ENCODE results near the gene SDR42E2. TPM values are rescaled to one million over a fixed set of nuclear protein-coding genes. Genes with fewer than 3 reads are reported as not detected.

The SDR42E2 gene
- total RNA-seq, 4 donors from 2014 or later: not detected

GRCh38 chr16:22188267-22188594, 25.9 kb downstream of the SDR42E2 start:
- Histone ChIP-seq H3K4me3 (no peak overlapping the region), H3K9me3 (no peaks in the 10 kb centered on the region), H3K4me1 (peaks cover 0 to 40% (median 11%) of the 10 kb centered on the region in 3 donors), H3K27me3 (no peaks in the 10 kb centered on the region), H3K27ac (peak overlapping the region in 3 of 4 donors; percentile 91 to 98 (median 95)), H3K36me3 (no peaks in the 10 kb centered on the region)
- TF ChIP-seq CTCF (IDR thresholded peaks at IDR 0.05): no peak
- TF ChIP-seq EP300 (IDR thresholded peaks at IDR 0.05): no peak
- no peak for TF ChIP-seq POLR2A (IDR thresholded peaks at IDR 0.05)
- no peak for TF ChIP-seq POLR2AphosphoS5 (IDR thresholded peaks at IDR 0.05)
- no peak for ATAC-seq
- 73 to 79% methylated on average over 2 of the region's 2 CpGs for WGBS, 2 donors (ENCODE audit: low coverage in 1 of 2)

GRCh38 chr16:22188595-22189442, 26.5 kb downstream of the SDR42E2 start:
- peak overlapping the region in 3 of 4 donors; percentile 91 to 98 (median 95) for H3K27ac ChIP-seq
- no peak overlapping the region for H3K4me3 ChIP-seq
- no peaks in the 10 kb centered on the region for H3K36me3 ChIP-seq
- peaks cover 0 to 44% (median 11%) of the 10 kb centered on the region in 3 donors for H3K4me1 ChIP-seq
- no peaks in the 10 kb centered on the region for H3K27me3 ChIP-seq
- H3K9me3 ChIP-seq: no peaks in the 10 kb centered on the region
- TF ChIP-seq CTCF (IDR thresholded peaks at IDR 0.05) (peak in 3 of 4 experiments; percentile 82 to 90 (median 83)), POLR2A (IDR thresholded peaks at IDR 0.05) (no peak), POLR2AphosphoS5 (IDR thresholded peaks at IDR 0.05) (no peak), EP300 (IDR thresholded peaks at IDR 0.05) (no peak)
- no peak for ATAC-seq
- WGBS, 2 donors (ENCODE audit: low coverage in 1 of 2): 24 to 28% methylated on average over 2 to 6 of the region's 8 CpGs

GRCh38 chr16:22189473-22190080, 27.3 kb downstream of the SDR42E2 start:
- Histone ChIP-seq H3K4me1 (peaks cover 0 to 44% (median 11%) of the 10 kb centered on the region in 3 donors), H3K36me3 (no peaks in the 10 kb centered on the region), H3K4me3 (peak overlapping the region; percentile 52 to 87), H3K27me3 (no peaks in the 10 kb centered on the region), H3K27ac (peak overlapping the region; percentile 36 to 98 (median 93)), H3K9me3 (no peaks in the 10 kb centered on the region)
- no peak for ATAC-seq
- 0 to 3% methylated on average over 1 to 8 of the region's 18 CpGs for WGBS, 2 donors (ENCODE audit: low coverage in 1 of 2)
- TF ChIP-seq CTCF (IDR thresholded peaks at IDR 0.05): no peak

GRCh38 chr16:22190081-22190775, 27.9 kb downstream of the SDR42E2 start:
- H3K36me3 ChIP-seq: no peaks in the 10 kb centered on the region
- ATAC-seq: peak; percentile 79
- H3K4me1 ChIP-seq: peaks cover 0 to 47% (median 11%) of the 10 kb centered on the region in 3 donors
- no peaks in the 10 kb centered on the region for H3K9me3 ChIP-seq
- 0% methylated on average over 7 of the region's 72 CpGs; no CpG with 5 or more reads in 1 of the 2 donors for WGBS, 2 donors (ENCODE audit: low coverage in 1 of 2)
- H3K27ac ChIP-seq: peak overlapping the region; percentile 36 to 98 (median 93)
- TF ChIP-seq EP300 (IDR thresholded peaks at IDR 0.05) (no peak), POLR2A (IDR thresholded peaks at IDR 0.05) (peak; percentile 59 to 72), POLR2AphosphoS5 (IDR thresholded peaks at IDR 0.05) (peak; percentile 7), CTCF (IDR thresholded peaks at IDR 0.05) (peak in 2 of 4 experiments; percentile 21 to 28)
- H3K4me3 ChIP-seq: peak overlapping the region; percentile 52 to 87
- H3K27me3 ChIP-seq: no peaks in the 10 kb centered on the region
